Measurements from ENCODE around the gene BCLAF3. TPM values are rescaled to one million over a fixed set of nuclear protein-coding genes. Genes with fewer than 3 reads are reported as not detected.

Gene BCLAF3
- total and polyA plus RNA-seq, 2 donors (not counting 3 experiments of a cell fraction or from before 2014, with no cell fraction given), result 5.0 to 5.1 TPM

DNA sequence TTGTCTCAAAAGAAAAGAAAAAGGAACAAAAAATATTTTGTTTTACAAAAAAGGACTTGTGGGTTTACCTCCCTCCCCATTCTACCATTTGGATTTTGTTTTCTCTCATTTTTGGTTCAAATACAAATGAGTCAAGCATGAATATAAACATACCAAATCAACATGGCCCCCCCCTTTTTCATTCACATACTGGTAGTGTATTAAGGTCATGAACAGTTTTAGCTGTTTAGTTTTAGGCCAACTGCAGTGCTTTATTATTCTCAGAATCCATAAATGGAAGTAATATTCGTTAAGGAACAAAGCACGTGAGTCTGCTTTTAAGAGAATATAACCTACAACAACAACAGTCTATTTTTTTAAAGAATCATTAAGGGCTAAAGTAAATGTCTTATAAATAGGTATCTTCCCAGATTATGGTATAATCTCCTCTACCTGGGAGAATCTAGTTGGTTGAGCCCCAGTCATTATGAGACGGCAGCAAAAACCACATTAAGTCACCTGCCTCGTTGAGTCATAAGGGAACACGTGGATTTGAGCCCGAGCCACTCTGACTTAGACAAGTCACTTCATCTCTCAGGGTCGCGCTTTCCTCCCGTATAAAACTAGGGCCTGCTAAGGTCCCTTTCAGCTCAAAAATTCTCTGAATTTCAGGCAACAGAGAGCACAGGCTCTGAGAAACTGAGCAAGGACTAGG lies 26.7 kb downstream of the BCLAF3 start:
- no peak overlapping the region for H3K4me2 ChIP-seq (ENCODE audit: insufficient read depth, low read length)
- intact Hi-C loops (cut with micrococcal nuclease), result no loop called here
- no peak for TF ChIP-seq FOS (IDR thresholded peaks at IDR 0.05; ENCODE audit: borderline replicate concordance, insufficient read depth, low read length)
- TF ChIP-seq JUN (IDR thresholded peaks at IDR 0.05; ENCODE audit: borderline replicate concordance, insufficient read depth, insufficient read length, low read depth), result no peak
- no peak for TF ChIP-seq GATA2 (IDR thresholded peaks at IDR 0.05; ENCODE audit: insufficient read depth, insufficient read length, low read depth, low read length)
- TF ChIP-seq CTCF (IDR thresholded peaks at IDR 0.05; ENCODE audit: extremely low read depth in 1 of 2, insufficient read depth in 1 of 2, low read depth in 1 of 2, low read length in 2 of 2), result no peak
- TF ChIP-seq POLR2A (IDR thresholded peaks at IDR 0.05; ENCODE audit: low read depth, low read length), result no peak
- TF ChIP-seq MYC (IDR thresholded peaks at IDR 0.05; ENCODE audit: low read depth, low read length), result no peak
- TF ChIP-seq MAX (IDR thresholded peaks at IDR 0.05; ENCODE audit: insufficient read depth, insufficient read length), result no peak
- no peak for TF ChIP-seq EZH2 (IDR thresholded peaks at IDR 0.05; ENCODE audit: borderline replicate concordance, low read depth, low read length, severe bottlenecking)
- no peak for TF ChIP-seq POLR2AphosphoS5 (IDR thresholded peaks at IDR 0.05; ENCODE audit: insufficient read depth, low read depth, low read length)
- H3K27ac ChIP-seq (ENCODE audit: insufficient read depth, low read depth, low read length), result no peak overlapping the region
- dilution Hi-C loops (cut with MboI; ENCODE audit: extremely low pct_ligation_motif_present, low sequenced_read_pairs), result no loop called here
- H3K36me3 ChIP-seq (ENCODE audit: control insufficient read depth in 2 of 2, extremely low read depth in 1 of 2, insufficient read depth in 2 of 2, low read length in 2 of 2), result peaks cover 0 to 2% of the 10 kb centered on the region in 2 experiments
- ChIA-PET POLR2A (no interaction called here), CTCF (no interaction called here)
- FAIRE-seq, result no peak
- H3K79me2 ChIP-seq (ENCODE audit: control insufficient read depth, insufficient read depth, low read length), result no peaks in the 10 kb centered on the region
- H4K20me1 ChIP-seq (replicated peaks; ENCODE audit: control insufficient read depth, extremely low read depth, insufficient read depth, low read length), result no peaks in the 10 kb centered on the region
- H3K9me3 ChIP-seq (replicated peaks; ENCODE audit: control insufficient read depth, insufficient read depth, low read length), result no peaks in the 10 kb centered on the region
- no peak for DNase-seq (ENCODE audit: low read depth, low spot score)
- no TSS peak for BruUV-seq (replicated peaks)
- H2AFZ ChIP-seq (ENCODE audit: low read depth, low read length), result no peak overlapping the region
- H3K9ac ChIP-seq (replicated peaks; ENCODE audit: extremely low read depth, insufficient read depth, low read length), result no peak overlapping the region
- peaks cover 2% of the 10 kb centered on the region for H3K4me1 ChIP-seq (ENCODE audit: control insufficient read depth, extremely low read depth, insufficient read depth, low read length)
- H3K4me3 ChIP-seq (replicated peaks in 1 of 3; ENCODE audit: insufficient read depth in 1 of 3, low read depth in 1 of 3, low read length in 3 of 3), result no peak overlapping the region
- no peaks in the 10 kb centered on the region for H3K9me1 ChIP-seq (replicated peaks; ENCODE audit: control insufficient read depth, extremely low read depth, insufficient read depth, low read length)
- no peaks in the 10 kb centered on the region for H3K27me3 ChIP-seq (ENCODE audit: control insufficient read depth in 2 of 2, insufficient read depth in 2 of 2, low read length in 2 of 2)
